GM18520 (cell line): Measurements from ENCODE around the gene CCDC197.

Experiments used
- ATAC-seq: cut with Tn5 transposase; IDR thresholded peaks from one replicate; pipeline ENCODE4 v1.9.1; 2021; ENCODE audit not compliant: unreplicated experiment

CCDC197 gene

GRCh38 chr14:93998871-93999403 lies 1.8 kb downstream of the CCDC197 start:
- ATAC-seq = no peak

DNA sequence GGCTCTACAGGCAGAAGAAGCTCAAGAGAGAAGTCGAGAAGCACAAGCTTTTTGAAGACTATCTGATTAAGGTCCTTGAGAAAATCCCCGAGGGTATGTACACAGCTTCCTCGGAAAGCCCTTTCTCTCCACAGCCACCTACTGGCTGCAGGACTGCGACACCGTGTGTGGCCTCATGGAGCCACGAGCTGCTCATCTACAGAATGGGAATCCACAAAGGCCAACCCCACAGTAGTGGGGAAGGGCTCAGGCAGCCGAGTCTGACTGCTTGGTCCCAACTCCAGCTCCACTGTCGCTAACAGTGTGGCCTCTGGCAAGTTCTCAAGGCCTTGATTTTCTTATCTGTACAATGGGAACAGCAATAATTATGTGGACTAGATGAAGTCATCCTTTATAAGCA lies 2.5 kb downstream of the CCDC197 start:
- no peak for ATAC-seq

- ATAC-seq = no peak
Observed at GRCh38 chr14:94000267-94000666, 3.2 kb downstream of the CCDC197 start.

GRCh38 chr14:94001016-94001415 lies 3.9 kb downstream of the CCDC197 start:
- ATAC-seq = no peak

DNA sequence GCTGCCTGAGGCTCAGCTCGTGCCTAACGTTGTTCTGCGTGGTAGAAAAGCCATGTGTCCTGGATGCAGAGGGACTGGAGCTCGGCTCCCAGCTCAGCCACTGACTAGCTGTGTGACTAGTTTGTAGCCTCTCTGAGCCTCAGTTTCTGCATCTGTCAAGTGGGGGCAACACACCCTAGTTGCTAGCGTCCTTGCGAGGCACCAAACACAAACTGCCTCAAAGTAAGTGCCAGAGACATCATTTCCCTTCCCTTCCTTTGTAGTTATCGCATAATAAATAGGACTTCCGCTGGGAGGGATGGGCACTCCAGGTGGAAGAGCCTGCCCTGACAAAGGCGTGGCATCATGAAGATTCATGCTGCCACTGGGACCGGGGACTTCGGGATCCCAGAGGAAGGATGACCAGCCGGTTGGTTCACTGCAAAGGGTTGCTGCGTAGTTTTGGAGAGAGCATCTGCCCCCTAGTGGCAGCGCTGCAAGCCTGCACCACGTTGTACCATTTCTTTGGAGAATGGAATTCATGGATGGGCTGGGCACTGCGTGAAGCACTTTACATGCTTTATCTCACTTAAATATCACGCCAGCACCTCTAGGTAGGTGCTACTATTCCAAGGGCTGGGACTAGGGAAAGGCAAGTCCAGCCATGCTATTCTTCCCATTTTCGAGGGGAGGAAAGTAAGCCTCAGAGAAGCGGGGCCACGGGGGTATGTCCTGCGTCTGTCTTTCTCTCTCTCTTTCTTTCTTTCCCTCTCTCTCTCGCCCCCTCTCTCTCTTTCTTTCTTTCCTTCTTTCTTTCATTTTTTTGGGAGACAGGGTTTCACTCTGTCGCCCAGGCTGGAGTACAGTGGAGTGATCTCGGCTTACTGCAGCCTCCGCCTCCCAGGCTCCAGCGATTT lies 4.6 kb downstream of the CCDC197 start:
- peak; percentile 31 for ATAC-seq

GRCh38 chr14:94003397-94003796 lies 6.3 kb downstream of the CCDC197 start:
- no peak for ATAC-seq

- ATAC-seq = no peak
Observed at GRCh38 chr14:94004015-94004414, 6.9 kb downstream of the CCDC197 start.

- ATAC-seq = no peak
Observed at GRCh38 chr14:94005324-94006073, 8.4 kb downstream of the CCDC197 start.

DNA sequence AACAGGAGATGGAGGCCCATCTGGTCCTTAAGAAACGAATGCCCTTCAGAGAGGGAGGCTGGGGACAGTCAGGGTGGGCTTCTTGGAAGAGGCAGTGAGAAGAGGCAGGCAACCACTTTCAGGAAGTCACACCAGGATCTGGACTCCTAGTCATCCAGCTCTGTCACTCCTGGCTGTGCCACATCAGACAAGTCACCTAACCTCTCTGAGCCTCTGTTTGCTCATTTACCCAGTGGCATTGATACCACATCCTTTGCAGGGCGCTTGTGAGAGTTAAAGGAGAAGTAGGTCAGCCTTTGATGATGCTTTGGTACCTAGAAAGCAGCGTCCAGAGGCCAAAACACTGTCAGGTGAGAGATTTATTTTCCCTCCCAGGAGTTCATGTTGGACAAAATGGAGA lies 11.1 kb downstream of the CCDC197 start:
- ATAC-seq = no peak

GRCh38 chr14:94009767-94010166 lies 12.7 kb downstream of the CCDC197 start:
- no peak for ATAC-seq

- ATAC-seq = no peak
Observed at GRCh38 chr14:94010625-94011024, 13.5 kb downstream of the CCDC197 start.

DNA sequence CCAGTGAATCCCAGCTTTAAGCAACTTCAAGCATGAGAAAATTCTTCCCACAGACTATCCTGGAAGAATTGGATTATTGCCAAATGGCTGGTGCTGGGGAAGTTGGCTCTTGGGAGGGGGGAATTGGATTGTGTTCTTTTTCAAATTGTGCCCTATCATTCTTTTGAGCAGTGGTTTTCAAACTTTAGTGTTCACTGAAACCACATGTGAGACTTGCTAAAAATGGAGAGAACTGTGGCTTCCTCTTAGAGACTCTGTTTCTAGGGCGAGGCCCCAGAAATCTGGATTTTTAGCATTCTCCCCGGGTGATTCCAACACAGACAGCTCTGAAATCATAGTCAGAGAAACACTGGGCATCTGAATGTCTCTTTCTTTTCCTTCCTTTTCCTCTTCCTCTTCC lies 14.7 kb downstream of the CCDC197 start:
- ATAC-seq = no peak

- ATAC-seq = no peak
Observed at GRCh38 chr14:94014382-94014781, 17.3 kb downstream of the CCDC197 start.

- ATAC-seq = no peak
Observed at GRCh38 chr14:94015223-94015622, 18.1 kb downstream of the CCDC197 start.

DNA sequence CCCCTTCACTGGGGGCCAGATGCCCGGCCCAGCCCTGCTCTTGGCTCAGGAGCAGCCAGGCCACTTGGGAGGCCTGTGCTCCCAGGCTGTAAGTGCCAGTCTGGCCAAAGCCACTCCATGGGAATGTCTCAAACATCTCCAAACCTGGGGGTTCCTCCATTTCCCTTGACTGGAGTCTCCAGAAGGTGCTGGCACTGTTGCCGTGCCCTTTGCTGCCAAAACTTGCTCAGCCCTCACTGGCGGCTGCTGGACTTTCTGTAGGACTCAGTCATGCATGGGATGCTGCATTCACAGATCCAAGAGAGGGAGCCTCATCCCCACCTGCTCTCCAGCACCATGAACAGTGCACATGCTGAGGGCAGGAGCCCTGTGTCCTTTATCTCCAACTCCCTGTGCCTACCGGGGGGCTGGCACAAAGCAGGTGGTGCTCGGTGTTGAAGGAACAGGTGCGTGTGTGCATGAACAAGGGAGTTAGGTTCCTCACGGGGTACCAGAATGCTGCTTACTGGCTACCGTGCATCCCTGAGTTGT lies 19.4 kb downstream of the CCDC197 start:
- no peak for ATAC-seq

DNA sequence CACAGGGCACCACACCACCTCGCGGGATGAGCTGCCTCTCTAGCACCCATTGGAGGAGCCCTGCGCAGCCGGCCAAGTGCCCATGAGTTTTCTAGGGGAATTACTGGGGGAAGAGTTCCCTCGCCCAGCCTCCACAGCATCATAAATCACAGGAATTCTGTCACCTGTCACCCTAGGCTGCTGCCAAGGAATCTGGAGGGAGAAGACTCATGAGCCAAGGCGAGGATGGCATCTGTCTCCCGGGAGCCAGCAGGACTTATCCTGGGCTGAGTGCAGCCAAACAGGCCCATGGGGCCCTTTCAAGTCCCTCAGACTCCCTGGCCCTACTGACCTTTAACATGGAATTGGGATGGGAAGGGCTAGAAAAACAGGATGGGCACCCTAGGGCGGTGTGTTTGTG lies 21.2 kb downstream of the CCDC197 start:
- ATAC-seq = no peak

GRCh38 chr14:94019329-94019728 lies 22.2 kb downstream of the CCDC197 start:
- ATAC-seq = no peak

- no peak for ATAC-seq
Observed at GRCh38 chr14:94020267-94020666, 23.2 kb downstream of the CCDC197 start.

DNA sequence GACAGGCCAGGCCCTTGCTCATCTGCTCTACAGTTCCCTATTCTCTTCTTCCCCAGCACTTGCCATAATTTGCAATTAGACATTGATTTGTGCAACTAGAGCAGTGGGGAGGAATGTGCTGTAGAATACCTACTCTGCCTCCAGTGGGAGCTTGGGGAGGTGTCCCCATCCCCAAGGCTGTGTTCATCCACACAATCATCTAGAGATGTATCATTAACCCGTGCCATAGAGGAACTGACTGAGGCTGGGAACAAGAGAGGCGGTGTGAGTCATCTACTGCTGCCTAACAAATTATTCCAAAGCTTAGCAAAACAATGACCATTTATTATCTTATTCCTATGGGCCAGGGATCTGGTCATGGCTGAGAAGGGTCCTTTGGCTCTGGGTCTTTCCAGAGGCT lies 23.9 kb downstream of the CCDC197 start:
- ATAC-seq = no peak

GRCh38 chr14:94021416-94022157 lies 24.5 kb downstream of the CCDC197 start:
- no peak for ATAC-seq
